Hepatocyte (in vitro differentiated cells): ENCODE measurements around the gene LMF1. TPM values are rescaled to one million over a fixed set of nuclear protein-coding genes. Genes with fewer than 3 reads are reported as not detected.

Experiments
- DNase-seq: peaks from one replicate; pipeline ENCODE4 v3.0.0-alpha.2; 2016; ENCODE audit warnings: low spot score
- H2AFZ ChIP-seq: fragments of 200-600 bp; sonication (generic); 2 replicates; pipeline ENCODE4 v1.6.0; 2016; ENCODE audit warnings: antibody characterized with exemption, mild to moderate bottlenecking
- H3K27ac ChIP-seq: fragments of 200-600 bp; sonication (generic); 2 replicates; pipeline ENCODE4 v1.5.1; 2016; ENCODE audit warnings: mild to moderate bottlenecking
- H3K27me3 ChIP-seq: fragments of 200-600 bp; sonication (generic); 2 replicates; pipeline ENCODE4 v1.6.1; 2016
- H3K36me3 ChIP-seq: fragments of 200-600 bp; sonication (generic); replicated peaks from 2 replicates; pipeline ENCODE4 v1.5.1; 2016; ENCODE audit warnings: low read depth; ENCODE audit not compliant: insufficient read depth
- H3K4me1 ChIP-seq: fragments of 200-600 bp; sonication (generic); 2 replicates; pipeline ENCODE4 v1.5.1; 2016; ENCODE audit warnings: mild to moderate bottlenecking, moderate library complexity; ENCODE audit not compliant: insufficient read depth
- H3K4me2 ChIP-seq: fragments of 200-600 bp; sonication (generic); 2 replicates; pipeline ENCODE4 v1.6.0; 2016
- H3K4me3 ChIP-seq: fragments of 200-600 bp; sonication (generic); 2 replicates; pipeline ENCODE4 v1.5.1; 2016; ENCODE audit warnings: mild to moderate bottlenecking
- H3K79me2 ChIP-seq: fragments of 200-600 bp; sonication (generic); 2 replicates; pipeline ENCODE4 v1.6.0; 2017; ENCODE audit warnings: mild to moderate bottlenecking
- H3K9me2 ChIP-seq: fragments of 200-600 bp; sonication (generic); replicated peaks from 2 replicates; pipeline ENCODE4 v1.6.0; 2017; ENCODE audit warnings: mild to moderate bottlenecking; ENCODE audit not compliant: insufficient read depth
- H3K9me3 ChIP-seq: fragments of 200-600 bp; sonication (generic); 2 replicates; pipeline ENCODE4 v1.5.1; 2016; ENCODE audit warnings: low read depth, mild to moderate bottlenecking
- H4K20me1 ChIP-seq: fragments of 200-600 bp; sonication (generic); 2 replicates; pipeline ENCODE4 v1.6.0; 2016; ENCODE audit warnings: mild to moderate bottlenecking; ENCODE audit not compliant: insufficient read depth, poor library complexity, severe bottlenecking
- CTCF ChIP-seq: fragments of 200-600 bp; sonication (generic); IDR thresholded peaks from 2 replicates; pipeline ENCODE4 v1.5.1; 2016; ENCODE audit warnings: antibody characterized with exemption, mild to moderate bottlenecking; ENCODE audit not compliant: poor library complexity
- EZH2 ChIP-seq: fragments of 200-600 bp; sonication (generic); IDR thresholded peaks from 2 replicates; pipeline ENCODE4 v1.6.1; 2016; ENCODE audit warnings: antibody characterized with exemption, mild to moderate bottlenecking, borderline replicate concordance
- EZH2phosphoT487 ChIP-seq: fragments of 200-600 bp; sonication (generic); IDR thresholded peaks from one replicate; pipeline ENCODE4 v1.6.1; 2018; ENCODE audit warnings: antibody characterized with exemption, mild to moderate bottlenecking, low read depth, moderate library complexity; ENCODE audit not compliant: unreplicated experiment, severe bottlenecking
- WGBS: methylation state at CpG from one replicate; pipeline ENCODE4 v1.1.6; 2016; ENCODE audit warnings: low lambda C conversion rate; ENCODE audit errors: missing lambda C conversion rate; 5-methylcytosine and 5-hydroxymethylcytosine counted together
- polyA plus RNA-seq: library from polyadenylated mRNA; unstranded; fragments of >200 nt; fragmentation: Nextera tagmentation; extraction: Ambion mirVana; gene quantifications from 2 replicates; pipeline ENCODE4 v1.2.1, GENCODE V29; 2016
- total RNA-seq: library from RNA; depleted of rRNA; stranded (reverse); fragments of >200 nt; gene quantifications from 2 replicates; pipeline ENCODE4 v1.2.3, GENCODE V29; 2014

Gene LMF1
- total and polyA plus RNA-seq, 2 experiments from 2014 or later, result 27.2 to 34.3 TPM

- Histone ChIP-seq H3K27ac (no peak overlapping the region), H4K20me1 (no peaks in the 10 kb centered on the region), H3K4me1 (peaks cover 5% of the 10 kb centered on the region), H3K9me3 (no peaks in the 10 kb centered on the region), H3K36me3 (no peaks in the 10 kb centered on the region), H3K9me2 (no peaks in the 10 kb centered on the region), H3K4me2 (no peak overlapping the region), H3K27me3 (no peaks in the 10 kb centered on the region), H3K79me2 (no peaks in the 10 kb centered on the region), H2AFZ (no peak overlapping the region), H3K4me3 (no peak overlapping the region)
- WGBS, result 89% methylated on average over 15 of the region's 15 CpGs
- no peak for DNase-seq
- TF ChIP-seq EZH2, result no peak
- TF ChIP-seq EZH2phosphoT487, result no peak
- no peak for TF ChIP-seq CTCF
Measured at GRCh38 chr16:1018447-1019198, 47.8 kb upstream of the LMF1 start.

GRCh38 chr16:1014771-1015495, 44.1 kb upstream of the LMF1 start:
- Histone ChIP-seq H3K4me3 (no peak overlapping the region), H3K36me3 (no peaks in the 10 kb centered on the region), H3K9me2 (no peaks in the 10 kb centered on the region), H2AFZ (no peak overlapping the region), H3K79me2 (no peaks in the 10 kb centered on the region), H3K27ac (no peak overlapping the region), H3K9me3 (no peaks in the 10 kb centered on the region), H3K4me2 (no peak overlapping the region), H3K4me1 (peaks cover 10% of the 10 kb centered on the region), H3K27me3 (no peaks in the 10 kb centered on the region), H4K20me1 (no peaks in the 10 kb centered on the region)
- TF ChIP-seq EZH2 (no peak), CTCF (no peak), EZH2phosphoT487 (no peak)
- peak; percentile 39 for DNase-seq
- WGBS, result 76% methylated on average over 22 of the region's 22 CpGs

GRCh38 chr16:1014221-1014620, 43.4 kb upstream of the LMF1 start:
- Histone ChIP-seq H3K4me3 (no peak overlapping the region), H3K27ac (no peak overlapping the region), H4K20me1 (no peaks in the 10 kb centered on the region), H3K79me2 (no peaks in the 10 kb centered on the region), H3K4me2 (no peak overlapping the region), H2AFZ (no peak overlapping the region), H3K9me3 (no peaks in the 10 kb centered on the region), H3K27me3 (no peaks in the 10 kb centered on the region), H3K9me2 (no peaks in the 10 kb centered on the region), H3K36me3 (no peaks in the 10 kb centered on the region), H3K4me1 (peaks cover 12% of the 10 kb centered on the region)
- TF ChIP-seq CTCF (no peak), EZH2 (no peak), EZH2phosphoT487 (no peak)
- 81% methylated on average over 4 of the region's 8 CpGs for WGBS
- no peak for DNase-seq
